OCI-LY1 (cell line): ENCODE results near the gene GIMAP4.

Experiments used
- H2AFZ ChIP-seq: fragments of 200-600 bp; sonication (generic), shearing (Covaris generic); 2 replicates; pipeline ENCODE4 v1.6.0; 2014; ENCODE audit warnings: antibody characterized with exemption, mild to moderate bottlenecking, low read length
- H3F3A ChIP-seq: fragments of 200-600 bp; sonication (generic), shearing (Covaris generic); 2 replicates; pipeline ENCODE4 v1.6.0; 2014; ENCODE audit warnings: mild to moderate bottlenecking, antibody characterized with exemption, low read length, moderate library complexity; ENCODE audit not compliant: insufficient read depth
- H3K27ac ChIP-seq: fragments of 200-600 bp; sonication (generic); 2 replicates; pipeline ENCODE4 v1.5.1; 2014; ENCODE audit warnings: low read length, mixed run types, mild to moderate bottlenecking, low read depth; ENCODE audit not compliant: poor library complexity, severe bottlenecking
- H3K27me3 ChIP-seq: fragments of 200-600 bp; sonication (generic); 2 replicates; pipeline ENCODE4 v1.6.0; 2014; ENCODE audit warnings: antibody characterized with exemption, mild to moderate bottlenecking, low read length, moderate library complexity; ENCODE audit not compliant: insufficient read depth
- H3K36me3 ChIP-seq: fragments of 200-600 bp; sonication (generic); 2 replicates; pipeline ENCODE4 v1.6.1; 2014; ENCODE audit warnings: mild to moderate bottlenecking, antibody characterized with exemption, low read length, moderate library complexity, mixed read lengths; ENCODE audit not compliant: insufficient read depth
- H3K4me1 ChIP-seq: fragments of 200-600 bp; sonication (generic); 2 replicates; pipeline ENCODE4 v1.5.1; 2014; ENCODE audit warnings: mild to moderate bottlenecking, low read length, moderate library complexity; ENCODE audit not compliant: insufficient read depth, severe bottlenecking
- H3K4me2 ChIP-seq: fragments of 200-600 bp; sonication (generic), shearing (Covaris generic); 2 replicates; pipeline ENCODE4 v1.6.1; 2014; ENCODE audit warnings: low read length
- H3K4me3 ChIP-seq: fragments of 200-600 bp; sonication (generic); 2 replicates; pipeline ENCODE4 v1.5.1; 2014; ENCODE audit warnings: low read length, low read depth, mild to moderate bottlenecking, mixed read lengths; ENCODE audit not compliant: poor library complexity, severe bottlenecking
- H3K79me2 ChIP-seq: fragments of 200-600 bp; shearing (Covaris generic); 2 replicates; pipeline ENCODE4 v1.6.1; 2016; ENCODE audit warnings: mixed run types, low read length, mixed read lengths; ENCODE audit not compliant: insufficient read depth
- H3K9ac ChIP-seq: fragments of 200-600 bp; sonication (generic), shearing (Covaris generic); 2 replicates; pipeline ENCODE4 v1.6.1; 2014; ENCODE audit warnings: mild to moderate bottlenecking, low read length, mixed read lengths
- H3K9me2 ChIP-seq: fragments of 200-600 bp; sonication (generic), shearing (Covaris generic); 2 replicates; pipeline ENCODE4 v1.6.1; 2014; ENCODE audit warnings: low read depth, mild to moderate bottlenecking, low read length, mixed read lengths
- H3K9me3 ChIP-seq: fragments of 200-600 bp; shearing (Covaris generic); 2 replicates; pipeline ENCODE4 v1.6.1; 2014; ENCODE audit warnings: low read length, mixed read lengths
- H4K20me1 ChIP-seq: fragments of 200-600 bp; sonication (generic), shearing (Covaris generic); 2 replicates; pipeline ENCODE4 v1.6.0; 2016; ENCODE audit warnings: mild to moderate bottlenecking, low read length; ENCODE audit not compliant: insufficient read depth
- CTCF ChIP-seq: fragments of 200-600 bp; sonication (generic), shearing (Covaris generic); IDR thresholded peaks from 2 replicates; pipeline ENCODE4 v1.5.1; 2017; ENCODE audit warnings: mild to moderate bottlenecking, antibody characterized with exemption, low read length, moderate library complexity, mixed read lengths
- EZH2 ChIP-seq: fragments of 200-600 bp; sonication (generic), shearing (Covaris generic); IDR thresholded peaks from 2 replicates; pipeline ENCODE4 v1.8.0; 2017; ENCODE audit warnings: borderline replicate concordance, mixed run types, mild to moderate bottlenecking, antibody characterized with exemption, low read length, moderate library complexity, mixed read lengths

Gene GIMAP4

GRCh38 chr7:150580638-150581394 lies 13.6 kb downstream of the GIMAP4 start:
- Histone ChIP-seq H3K9me2 (no peaks in the 10 kb centered on the region), H3K36me3 (no peaks in the 10 kb centered on the region), H3K9me3 (no peaks in the 10 kb centered on the region), H3K4me1 (no peaks in the 10 kb centered on the region), H4K20me1 (no peaks in the 10 kb centered on the region), H3K27ac (no peak overlapping the region), H3F3A (no peaks in the 10 kb centered on the region), H3K27me3 (no peaks in the 10 kb centered on the region; the same call in 1 of the 2 replicates), H3K79me2 (no peaks in the 10 kb centered on the region), H3K4me3 (no peak overlapping the region), H3K9ac (no peak overlapping the region), H2AFZ (no peak overlapping the region), H3K4me2 (no peak overlapping the region)
- TF ChIP-seq EZH2 (no peak), CTCF (no peak)

GRCh38 chr7:150585199-150585598 lies 18.0 kb downstream of the GIMAP4 start:
- Histone ChIP-seq H3K9me3 (no peaks in the 10 kb centered on the region), H3K9me2 (no peaks in the 10 kb centered on the region), H3K27ac (no peak overlapping the region), H3K27me3 (no peaks in the 10 kb centered on the region; the same call in 1 of the 2 replicates), H3K79me2 (no peaks in the 10 kb centered on the region), H3K4me1 (no peaks in the 10 kb centered on the region), H2AFZ (no peak overlapping the region), H3F3A (no peaks in the 10 kb centered on the region), H3K4me2 (no peak overlapping the region), H4K20me1 (no peaks in the 10 kb centered on the region), H3K36me3 (no peaks in the 10 kb centered on the region), H3K4me3 (no peak overlapping the region), H3K9ac (no peak overlapping the region)
- TF ChIP-seq CTCF (no peak), EZH2 (no peak)

GRCh38 chr7:150586068-150586784 lies 19.0 kb downstream of the GIMAP4 start:
- Histone ChIP-seq H3K27me3 (no peaks in the 10 kb centered on the region; the same call in 1 of the 2 replicates), H3K4me3 (no peak overlapping the region), H3K4me1 (no peaks in the 10 kb centered on the region), H3K79me2 (no peaks in the 10 kb centered on the region), H4K20me1 (no peaks in the 10 kb centered on the region), H3K9me2 (no peaks in the 10 kb centered on the region), H3K4me2 (no peak overlapping the region), H3K9ac (no peak overlapping the region), H3K27ac (no peak overlapping the region), H3K9me3 (no peaks in the 10 kb centered on the region), H2AFZ (no peak overlapping the region), H3F3A (no peaks in the 10 kb centered on the region), H3K36me3 (no peaks in the 10 kb centered on the region)
- TF ChIP-seq EZH2, result no peak
- no peak for TF ChIP-seq CTCF
